Measurements from ENCODE around the gene SRSF11. TPM values are rescaled to one million over a fixed set of nuclear protein-coding genes. Genes with fewer than 3 reads are reported as not detected.
A peak's percentile ranks its signal among the peaks of the same experiment; 100 is the strongest.
"Not testable (repeated sequence)": the region's sequence is repeated elsewhere in the genome, so short reads cannot be mapped to it uniquely, and the experiment has no call there.

SRSF11 gene
- total RNA-seq (2014; rRNA removed; shearing (Covaris generic)), result 48.5 and 65.2 TPM in 2 replicates

- peak; percentile 95 for DNase-seq (ENCODE audit: low spot score)
Measured at GRCh38 chr1:70221238-70222121, at the start of gene SRSF11. Gene SRSF11 (plus strand): TSS chr1:70221380. CDS start chr1:70221637, 257 bp downstream.

- DNase-seq (ENCODE audit: low spot score), result no peak
Measured at GRCh38 chr1:70171512-70171911, 49.7 kb upstream of the SRSF11 start.

GRCh38 chr1:70185181-70185580 lies 36.0 kb upstream of the SRSF11 start:
- not testable (repeated sequence) for DNase-seq (ENCODE audit: low spot score)

GRCh38 chr1:70188522-70188921 lies 32.7 kb upstream of the SRSF11 start:
- no peak for DNase-seq (ENCODE audit: low spot score)

- no peak for DNase-seq (ENCODE audit: low spot score)
Measured at GRCh38 chr1:70190180-70190579, 31.0 kb upstream of the SRSF11 start.

- not testable (repeated sequence) for DNase-seq (ENCODE audit: low spot score)
Measured at GRCh38 chr1:70192446-70192845, 28.7 kb upstream of the SRSF11 start.

GRCh38 chr1:70194601-70195000 lies 26.6 kb upstream of the SRSF11 start:
- no peak for DNase-seq (ENCODE audit: low spot score)

GRCh38 chr1:70195342-70195741 lies 25.8 kb upstream of the SRSF11 start:
- no peak for DNase-seq (ENCODE audit: low spot score)

GRCh38 chr1:70196333-70196732 lies 24.8 kb upstream of the SRSF11 start:
- no peak for DNase-seq (ENCODE audit: low spot score)

- DNase-seq (ENCODE audit: low spot score), result no peak
Measured at GRCh38 chr1:70200065-70200464, 21.1 kb upstream of the SRSF11 start.

GRCh38 chr1:70202173-70202758 lies 18.9 kb upstream of the SRSF11 start:
- DNase-seq (ENCODE audit: low spot score), result no peak

- DNase-seq (ENCODE audit: low spot score), result no peak
Measured at GRCh38 chr1:70204139-70204538, 17.0 kb upstream of the SRSF11 start.

- DNase-seq (ENCODE audit: low spot score), result no peak
Measured at GRCh38 chr1:70204600-70204999, 16.6 kb upstream of the SRSF11 start.

GRCh38 chr1:70205071-70205433 lies 16.1 kb upstream of the SRSF11 start:
- no peak for DNase-seq (ENCODE audit: low spot score)

- peak; percentile 96 for DNase-seq (ENCODE audit: low spot score)
Measured at GRCh38 chr1:70205434-70206118, 15.6 kb upstream of the SRSF11 start, which contains the start of gene LRRC40. Gene LRRC40 (minus strand): TSS chr1:70205579. CDS start chr1:70205540, 39 bp downstream.

GRCh38 chr1:70206833-70207232 lies 14.3 kb upstream of the SRSF11 start:
- DNase-seq (ENCODE audit: low spot score), result not testable (repeated sequence)

GRCh38 chr1:70207492-70207891 lies 13.7 kb upstream of the SRSF11 start:
- no peak for DNase-seq (ENCODE audit: low spot score)

GRCh38 chr1:70208292-70208691 lies 12.9 kb upstream of the SRSF11 start:
- DNase-seq (ENCODE audit: low spot score), result no peak

- no peak for DNase-seq (ENCODE audit: low spot score)
Measured at GRCh38 chr1:70210820-70211219, 10.4 kb upstream of the SRSF11 start.

- no peak for DNase-seq (ENCODE audit: low spot score)
Measured at GRCh38 chr1:70211541-70211940, 9.6 kb upstream of the SRSF11 start.

GRCh38 chr1:70220015-70220414 lies 1.2 kb upstream of the SRSF11 start:
- no peak for DNase-seq (ENCODE audit: low spot score)

GRCh38 chr1:70220517-70221237 lies 503 bp upstream of the SRSF11 start:
- no peak for DNase-seq (ENCODE audit: low spot score)

All from H4 (cell line).